Caco-2 (cell line): ENCODE measurements around the gene SPOCK1. TPM values are rescaled to one million over a fixed set of nuclear protein-coding genes. Genes with fewer than 3 reads are reported as not detected.

Source experiments
- BruUV-seq: library from RNA; stranded (reverse); fragments of 400-500 nt; replicated peaks from 2 replicates; lab custom pipeline; 2021; lab: Mats Ljungman, UMichigan
- CTCF ChIA-PET: fragments of 300-600 bp; sonication (Branson Sonifier 250); formaldehyde crosslinking; loops from one replicate; lab custom pipeline; 2022; ENCODE audit warnings: antibody characterized with exemption; lab: Charles Lee
- POLR2A ChIA-PET: fragments of 300-600 bp; sonication (Branson Sonifier 250); formaldehyde crosslinking; loops from one replicate; lab custom pipeline; 2022; ENCODE audit warnings: antibody characterized with exemption; lab: Charles Lee
- DNase-seq, 2 experiments: peaks; one replicate each; pipeline versions ENCODE4 v3.0.0 to v3.0.0-alpha.2; 2020 to 2022
- H3K27me3 ChIP-seq: replicated peaks from 2 replicates; pipeline ENCODE4 v1.6.0; 2011; ENCODE audit warnings: low read length; ENCODE audit not compliant: control insufficient read depth, insufficient read depth
- H3K36me3 ChIP-seq: 2 replicates; pipeline ENCODE4 v1.5.1; 2011; ENCODE audit warnings: low read length; ENCODE audit not compliant: control insufficient read depth, insufficient read depth
- H3K4me1 ChIP-seq: fragments of 250-450 bp; sonication (Bioruptor Pico); 2 replicates; pipeline ENCODE4 v1.5.1; 2020; ENCODE audit warnings: mild to moderate bottlenecking
- H3K4me3 ChIP-seq: 2 replicates; pipeline ENCODE4 v1.5.1; 2011; ENCODE audit warnings: low read depth, mild to moderate bottlenecking, control low read depth, low read length
- H3K9me3 ChIP-seq: fragments of 250-450 bp; sonication (Bioruptor Pico); 2 replicates; pipeline ENCODE4 v1.5.1; 2020; ENCODE audit warnings: mild to moderate bottlenecking, moderate library complexity
- H3K27ac Mint-ChIP-seq: one replicate; pipeline ENCODE4 v1.8.0; 2022; ENCODE audit warnings: mixed read lengths; ENCODE audit not compliant: unreplicated experiment
- H3K27me3 Mint-ChIP-seq: one replicate; pipeline ENCODE4 v1.8.0; 2022; ENCODE audit warnings: mixed read lengths; ENCODE audit not compliant: insufficient read depth, unreplicated experiment
- H3K36me3 Mint-ChIP-seq: one replicate; pipeline ENCODE4 v1.8.0; 2022; ENCODE audit warnings: mild to moderate bottlenecking, mixed read lengths; ENCODE audit not compliant: insufficient read depth, unreplicated experiment
- H3K4me1 Mint-ChIP-seq: one replicate; pipeline ENCODE4 v1.8.0; 2022; ENCODE audit warnings: low read depth, mixed read lengths; ENCODE audit not compliant: unreplicated experiment
- H3K4me3 Mint-ChIP-seq: one replicate; pipeline ENCODE4 v1.8.0; 2022; ENCODE audit warnings: mild to moderate bottlenecking, moderate library complexity, mixed read lengths; ENCODE audit not compliant: unreplicated experiment
- H3K9me3 Mint-ChIP-seq: one replicate; pipeline ENCODE4 v1.8.0; 2022; ENCODE audit warnings: mixed read lengths; ENCODE audit not compliant: unreplicated experiment
- intact Hi-C: fragments of 100-400 bp; cut with micrococcal nuclease; formaldehyde crosslinking; loops from one replicate; pipeline ENCODE4 v1.10.0; 2022; ENCODE audit not compliant: unreplicated experiment
- total RNA-seq: library from RNA; stranded (reverse); gene quantifications from 2 replicates; pipeline ENCODE4 v1.2.3, GENCODE V29; 2022
- TF ChIP-seq, protein P1 (sequence below), 2 experiments: fragments of 200-600 bp in 1 of 2; IDR thresholded peaks; 1 replicate in 1 of 2; 2 replicates in 1 of 2; pipeline versions ENCODE4 v1.5.1 to v1.8.0; 2011 to 2022; ENCODE audit warnings: antibody characterized with exemption in 1 of 2, control low read depth in 1 of 2, inconsistent platforms in 1 of 2, low read depth in 1 of 2, low read length in 1 of 2, mild to moderate bottlenecking in 1 of 2, moderate library complexity in 1 of 2; ENCODE audit not compliant: insufficient read depth in 1 of 2, severe bottlenecking in 1 of 2, unreplicated experiment in 1 of 2

SPOCK1 gene
- total RNA-seq, 1 experiment from 2014 or later, result not detected

- H3K4me1 Mint-ChIP-seq, result no peaks in the 10 kb centered on the region
- Histone ChIP-seq H3K4me1 (no peaks in the 10 kb centered on the region), H3K36me3 (no peaks in the 10 kb centered on the region), H3K4me3 (no peak overlapping the region), H3K9me3 (no peaks in the 10 kb centered on the region), H3K27me3 (peaks cover 2% of the 10 kb centered on the region)
- H3K27ac Mint-ChIP-seq, result no peak overlapping the region
- no peaks in the 10 kb centered on the region for H3K9me3 Mint-ChIP-seq
- TF ChIP-seq, protein P1, sequence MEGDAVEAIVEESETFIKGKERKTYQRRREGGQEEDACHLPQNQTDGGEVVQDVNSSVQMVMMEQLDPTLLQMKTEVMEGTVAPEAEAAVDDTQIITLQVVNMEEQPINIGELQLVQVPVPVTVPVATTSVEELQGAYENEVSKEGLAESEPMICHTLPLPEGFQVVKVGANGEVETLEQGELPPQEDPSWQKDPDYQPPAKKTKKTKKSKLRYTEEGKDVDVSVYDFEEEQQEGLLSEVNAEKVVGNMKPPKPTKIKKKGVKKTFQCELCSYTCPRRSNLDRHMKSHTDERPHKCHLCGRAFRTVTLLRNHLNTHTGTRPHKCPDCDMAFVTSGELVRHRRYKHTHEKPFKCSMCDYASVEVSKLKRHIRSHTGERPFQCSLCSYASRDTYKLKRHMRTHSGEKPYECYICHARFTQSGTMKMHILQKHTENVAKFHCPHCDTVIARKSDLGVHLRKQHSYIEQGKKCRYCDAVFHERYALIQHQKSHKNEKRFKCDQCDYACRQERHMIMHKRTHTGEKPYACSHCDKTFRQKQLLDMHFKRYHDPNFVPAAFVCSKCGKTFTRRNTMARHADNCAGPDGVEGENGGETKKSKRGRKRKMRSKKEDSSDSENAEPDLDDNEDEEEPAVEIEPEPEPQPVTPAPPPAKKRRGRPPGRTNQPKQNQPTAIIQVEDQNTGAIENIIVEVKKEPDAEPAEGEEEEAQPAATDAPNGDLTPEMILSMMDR (IDR thresholded peaks at IDR 0.05; ENCODE audit: insufficient read depth in 1 of 2, low read depth in 1 of 2, low read length in 1 of 2, severe bottlenecking in 1 of 2, unreplicated experiment in 1 of 2), result no peak
- H3K36me3 Mint-ChIP-seq, result peaks cover 5% of the 10 kb centered on the region
- DNase-seq, result no peak
- ChIA-PET POLR2A (no interaction called here), CTCF (no interaction called here)
- no peak overlapping the region for H3K4me3 Mint-ChIP-seq
- no TSS peak for BruUV-seq
- peaks cover 12% of the 10 kb centered on the region for H3K27me3 Mint-ChIP-seq
- intact Hi-C loops, result no loop called here
These were observed 130.5 kb downstream of the SPOCK1 start for GRCh38 chr5:137368651-137369050.

- Histone ChIP-seq H3K27me3 (peaks cover 2% of the 10 kb centered on the region), H3K4me1 (no peaks in the 10 kb centered on the region), H3K9me3 (no peaks in the 10 kb centered on the region), H3K4me3 (no peak overlapping the region), H3K36me3 (no peaks in the 10 kb centered on the region)
- ChIA-PET CTCF (no interaction called here), POLR2A (no interaction called here)
- TF ChIP-seq, protein P1 (IDR thresholded peaks at IDR 0.05; ENCODE audit: insufficient read depth in 1 of 2, low read depth in 1 of 2, low read length in 1 of 2, severe bottlenecking in 1 of 2, unreplicated experiment in 1 of 2), result no peak
- Mint-ChIP-seq H3K27ac (no peak overlapping the region), H3K9me3 (no peaks in the 10 kb centered on the region), H3K27me3 (peaks cover 10% of the 10 kb centered on the region), H3K36me3 (peaks cover 5% of the 10 kb centered on the region), H3K4me1 (no peaks in the 10 kb centered on the region), H3K4me3 (no peak overlapping the region)
- no TSS peak for BruUV-seq
- DNase-seq, result no peak
- intact Hi-C loops, result no loop called here
These were observed 131.2 kb downstream of the SPOCK1 start for GRCh38 chr5:137367951-137368350.

DNA sequence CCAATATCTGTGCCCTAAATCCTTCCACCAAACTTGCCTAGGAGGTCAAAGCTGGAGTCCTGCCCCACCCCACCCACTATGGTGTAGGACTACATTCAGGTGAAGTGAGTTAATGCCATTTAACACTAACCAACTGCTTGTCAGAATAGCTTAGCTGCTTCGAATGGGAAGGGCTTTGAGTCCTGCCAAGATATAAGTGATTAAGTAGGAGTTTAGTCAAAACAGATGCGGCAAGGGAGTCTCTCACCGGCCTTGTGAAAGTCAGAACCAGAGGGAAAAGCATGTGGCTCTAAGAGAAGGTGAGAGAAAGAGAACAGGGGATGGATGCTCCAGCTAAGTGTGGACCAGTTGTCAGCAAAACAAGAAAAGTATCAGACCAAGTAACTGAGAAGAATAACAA is 132.6 kb downstream of the SPOCK1 start:
- Histone ChIP-seq H3K36me3 (no peaks in the 10 kb centered on the region), H3K4me3 (no peak overlapping the region), H3K9me3 (no peaks in the 10 kb centered on the region), H3K4me1 (no peaks in the 10 kb centered on the region), H3K27me3 (peaks cover 2% of the 10 kb centered on the region)
- peaks cover 7% of the 10 kb centered on the region for H3K27me3 Mint-ChIP-seq
- TF ChIP-seq, protein P1 (IDR thresholded peaks at IDR 0.05; ENCODE audit: insufficient read depth in 1 of 2, low read depth in 1 of 2, low read length in 1 of 2, severe bottlenecking in 1 of 2, unreplicated experiment in 1 of 2), result no peak
- H3K36me3 Mint-ChIP-seq, result peaks cover 5% of the 10 kb centered on the region
- no peak overlapping the region for H3K27ac Mint-ChIP-seq
- CTCF ChIA-PET, result no interaction called here
- H3K4me1 Mint-ChIP-seq, result no peaks in the 10 kb centered on the region
- intact Hi-C loops, result no loop called here
- no TSS peak for BruUV-seq
- H3K4me3 Mint-ChIP-seq, result no peak overlapping the region
- no peak for DNase-seq
- POLR2A ChIA-PET, result no interaction called here
- H3K9me3 Mint-ChIP-seq, result no peaks in the 10 kb centered on the region
